HCT116 (cell line): ENCODE data around the gene COX4I2. TPM values are rescaled to one million over a fixed set of nuclear protein-coding genes. Genes with fewer than 3 reads are reported as not detected.
A peak's percentile ranks its signal among the peaks of the same experiment; 100 is the strongest.

Experiments
- ATAC-seq: fragments of 200-7000 bp; cut with Tn5 transposase; 2 replicates; pipeline ENCODE4 v1.9.1; 2020; ENCODE audit warnings: mild to moderate bottlenecking, moderate library complexity
- BruUV-seq: library from RNA; stranded (reverse); fragments of 400-500 nt; replicated peaks from 2 replicates; lab custom pipeline; 2021; lab: Mats Ljungman, UMichigan
- CTCF ChIA-PET: fragments of 300-600 bp; sonication (Branson Sonifier 250); formaldehyde crosslinking; loops from one replicate; lab custom pipeline; 2021; ENCODE audit warnings: antibody characterized with exemption; lab: Charles Lee
- POLR2A ChIA-PET: fragments of 300-600, 350-600 bp; sonication (Branson Sonifier 250); formaldehyde crosslinking; loops from one replicate; lab custom pipeline; 2021; ENCODE audit warnings: antibody characterized with exemption; lab: Charles Lee
- RAD21 ChIA-PET, 2 experiments: fragments of 300-600 bp; sonication (Branson Sonifier 250); formaldehyde crosslinking; loops; one replicate each; lab custom pipeline; 2023; ENCODE audit warnings: low total read pairs in 2 of 2; ENCODE audit not compliant: uncharacterized antibody in 2 of 2, unreplicated experiment in 2 of 2, low non-redundant PET in 1 of 2; lab: Charles Lee
- DNase-seq: peaks from one replicate; pipeline ENCODE4 v3.0.0-alpha.2; 2010; ENCODE audit warnings: low read depth, low spot score
- H2AFZ ChIP-seq: fragments of 200-600 bp; shearing (Covaris generic), sonication (generic); 2 replicates; pipeline ENCODE4 v1.6.1; 2017; ENCODE audit warnings: low read depth, mixed run types, mixed read lengths, antibody characterized with exemption, low read length; ENCODE audit not compliant: poor library complexity, severe bottlenecking
- H3K27ac ChIP-seq: 2 replicates; pipeline ENCODE4 v1.5.1; 2012; ENCODE audit warnings: low read depth, low read length
- H3K27me3 ChIP-seq: fragments of 200-600 bp; sonication (generic); 2 replicates; pipeline ENCODE4 v1.6.1; 2016; ENCODE audit warnings: mixed run types, low read length, mixed read lengths; ENCODE audit not compliant: insufficient read depth
- H3K36me3 ChIP-seq, 2 experiments: fragments of 200-500 bp in 1 of 2; fragments of 200-600 bp in 1 of 2; sonication (Bioruptor generic) in 1 of 2; sonication (generic) in 1 of 2; 2 replicates each; pipeline versions ENCODE4 v1.5.1 to v1.6.1; 2014 to 2016; ENCODE audit warnings: low read length in 2 of 2, inconsistent platforms in 1 of 2, mixed read lengths in 1 of 2, mixed run types in 1 of 2; ENCODE audit not compliant: insufficient read depth in 2 of 2, control insufficient read depth in 1 of 2
- H3K4me1 ChIP-seq, 2 experiments: fragments of 200-600 bp in 1 of 2; sonication (generic) in 1 of 2; 2 replicates each; pipeline versions ENCODE4 v1.5.1 to v1.6.1; 2012 to 2017; ENCODE audit warnings: low read length in 2 of 2, inconsistent platforms in 1 of 2, mild to moderate bottlenecking in 1 of 2, mixed read lengths in 1 of 2, mixed run types in 1 of 2, moderate library complexity in 1 of 2; ENCODE audit not compliant: insufficient read depth in 2 of 2, control insufficient read depth in 1 of 2
- H3K4me2 ChIP-seq: fragments of 200-600 bp; sonication (generic); 2 replicates; pipeline ENCODE4 v1.6.1; 2017; ENCODE audit warnings: mixed run types, low read length, mixed read lengths
- H3K4me3 ChIP-seq, 2 experiments: fragments of 200-600 bp in 1 of 2; sonication (generic) in 1 of 2; replicated peaks in 1 of 2; 2 replicates each; pipeline ENCODE4 v1.5.1; 2011 to 2016; ENCODE audit warnings: low read length in 2 of 2, control low read depth in 1 of 2, low read depth in 1 of 2, mild to moderate bottlenecking in 1 of 2, mixed read lengths in 1 of 2, mixed run types in 1 of 2
- H3K79me2 ChIP-seq: fragments of 200-600 bp; sonication (generic); 2 replicates; pipeline ENCODE4 v1.6.1; 2017; ENCODE audit warnings: mild to moderate bottlenecking, mixed run types, low read length, moderate library complexity, mixed read lengths; ENCODE audit not compliant: insufficient read depth
- H3K9ac ChIP-seq: fragments of 200-600 bp; sonication (generic); 2 replicates; pipeline ENCODE4 v1.6.1; 2016; ENCODE audit warnings: low read length, mixed read lengths
- H3K9me2 ChIP-seq: fragments of 200-600 bp; sonication (generic), shearing (Covaris generic); 2 replicates; pipeline ENCODE4 v1.6.1; 2017; ENCODE audit warnings: mixed run types, mild to moderate bottlenecking, moderate library complexity; ENCODE audit not compliant: insufficient read depth
- H3K9me3 ChIP-seq, 2 experiments: fragments of 200-500 bp in 1 of 2; fragments of 200-600 bp in 1 of 2; sonication (Bioruptor generic) in 1 of 2; sonication (generic) in 1 of 2; 2 replicates each; pipeline ENCODE4 v1.6.1; 2014 to 2017; ENCODE audit warnings: low read length in 2 of 2, mixed read lengths in 2 of 2, inconsistent platforms in 1 of 2, low read depth in 1 of 2, mild to moderate bottlenecking in 1 of 2, mixed run types in 1 of 2, moderate library complexity in 1 of 2; ENCODE audit not compliant: control insufficient read depth in 1 of 2, insufficient read depth in 1 of 2
- H4K20me1 ChIP-seq: fragments of 200-600 bp; sonication (generic), shearing (Covaris generic); 2 replicates; pipeline ENCODE4 v1.6.1; 2017; ENCODE audit warnings: mixed run types, mild to moderate bottlenecking, moderate library complexity; ENCODE audit not compliant: insufficient read depth
- CEBPB ChIP-seq: IDR thresholded peaks from 2 replicates; pipeline ENCODE4 v1.6.1; 2012; ENCODE audit warnings: low read depth
- EGR1 ChIP-seq: IDR thresholded peaks from 2 replicates; pipeline ENCODE4 v1.6.1; 2012; ENCODE audit warnings: low read depth
- POLR2AphosphoS5 ChIP-seq: IDR thresholded peaks from 2 replicates; pipeline ENCODE4 v1.6.1; 2011; ENCODE audit warnings: mild to moderate bottlenecking, low read depth, low read length, moderate library complexity
- SIN3A ChIP-seq: IDR thresholded peaks from 2 replicates; pipeline ENCODE4 v1.6.1; 2012; ENCODE audit warnings: low read depth
- SP1 ChIP-seq: IDR thresholded peaks from 2 replicates; pipeline ENCODE4 v1.6.1; 2012; ENCODE audit warnings: low read depth
- SRF ChIP-seq: IDR thresholded peaks from 2 replicates; pipeline ENCODE4 v1.6.1; 2012; ENCODE audit warnings: low read depth
- YY1 ChIP-seq: IDR thresholded peaks from 2 replicates; pipeline ENCODE4 v1.6.1; 2011; ENCODE audit warnings: low read length, low read depth, moderate library complexity, mild to moderate bottlenecking; ENCODE audit not compliant: insufficient replicate concordance; ENCODE audit errors: extremely low read depth
- ZFX ChIP-seq: fragments of 450-650 bp; IDR thresholded peaks from 2 replicates; pipeline ENCODE4 v1.6.1; 2017
- intact Hi-C: fragments of 100-400 bp; cut with micrococcal nuclease; formaldehyde crosslinking; loops from 2 replicates; pipeline ENCODE4 v1.10.0; 2022
- total RNA-seq: library from RNA; stranded (reverse); gene quantifications from one replicate; pipeline ENCODE4 v1.2.1, GENCODE V29; 2021; ENCODE audit not compliant: unreplicated experiment
- TF ChIP-seq, protein P1 (sequence below): IDR thresholded peaks from 2 replicates; pipeline ENCODE4 v1.6.1; 2012
- TF ChIP-seq, protein P2 (sequence below): IDR thresholded peaks from 2 replicates; pipeline ENCODE4 v1.6.1; 2011; ENCODE audit warnings: mild to moderate bottlenecking, low read length, moderate library complexity; ENCODE audit not compliant: insufficient replicate concordance; ENCODE audit errors: extremely low read depth

The COX4I2 gene
- total RNA-seq, 1 experiment from 2014 or later, result not detected

DNA sequence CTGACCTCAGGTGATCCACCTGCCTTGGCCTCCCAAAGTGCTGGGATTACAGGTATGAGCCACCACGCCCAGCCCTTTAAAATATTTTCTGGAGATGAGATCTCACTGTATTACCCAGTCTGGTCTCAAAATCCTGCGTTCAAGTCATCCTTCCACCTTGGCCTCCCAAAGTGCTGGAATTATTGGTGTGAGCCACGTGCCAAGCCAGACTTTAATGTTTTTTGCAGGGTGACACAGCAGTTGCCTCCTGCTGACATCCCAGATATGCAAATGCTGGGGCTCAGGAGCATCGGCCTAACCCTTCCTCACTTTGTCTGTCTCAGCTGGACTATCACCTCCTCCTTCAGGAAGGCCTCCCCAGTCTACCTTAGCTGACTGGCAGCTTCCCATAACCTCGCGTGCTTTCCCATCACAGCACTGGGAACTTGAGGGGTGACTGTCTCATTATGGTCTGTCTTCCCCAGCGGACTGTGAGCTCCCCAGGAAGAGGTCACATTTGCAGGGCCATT is 46.9 kb upstream of the COX4I2 start:
- H2AFZ ChIP-seq, result no peak overlapping the region
- peak overlapping the region; percentile 43 for H3K9ac ChIP-seq
- intact Hi-C loops, result no loop called here
- ChIA-PET CTCF (interaction anchor here (0.9 to 1.6 kb wide), 4 partner anchors 15 to 30 kb away, joined by 3 to 7 read pairs (median 3); no protein-coding TSS in a partner anchor), POLR2A (interaction anchor here (1.1 to 3.9 kb wide), 5 partner anchors 15 to 30 kb away, joined by 6 to 236 read pairs (median 27); partner anchors contain the start of gene ID1), RAD21 (interaction anchor here in 1 of 2 experiments (1.1 kb wide), 1 partner anchor 21 kb away, joined by 3 read pairs; no protein-coding TSS in a partner anchor)
- H3K9me3 ChIP-seq, result no peaks in the 10 kb centered on the region
- no peak overlapping the region for H3K4me3 ChIP-seq
- ATAC-seq (no peak), DNase-seq (no peak)
- peak overlapping the region; percentile 31 for H3K4me2 ChIP-seq
- no peaks in the 10 kb centered on the region for H3K36me3 ChIP-seq
- H3K4me1 ChIP-seq, result peaks cover 69 to 84% of the 10 kb centered on the region in 2 experiments
- no peak for TF ChIP-seq EGR1
- no peak for TF ChIP-seq POLR2AphosphoS5
- TF ChIP-seq SRF, result no peak
- no peak for TF ChIP-seq CEBPB
- no peak for TF ChIP-seq SP1
- TF ChIP-seq, protein P1, sequence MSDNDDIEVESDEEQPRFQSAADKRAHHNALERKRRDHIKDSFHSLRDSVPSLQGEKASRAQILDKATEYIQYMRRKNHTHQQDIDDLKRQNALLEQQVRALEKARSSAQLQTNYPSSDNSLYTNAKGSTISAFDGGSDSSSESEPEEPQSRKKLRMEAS, result no peak
- no peak for TF ChIP-seq ZFX
- TF ChIP-seq YY1, result no peak
- TF ChIP-seq, protein P2, sequence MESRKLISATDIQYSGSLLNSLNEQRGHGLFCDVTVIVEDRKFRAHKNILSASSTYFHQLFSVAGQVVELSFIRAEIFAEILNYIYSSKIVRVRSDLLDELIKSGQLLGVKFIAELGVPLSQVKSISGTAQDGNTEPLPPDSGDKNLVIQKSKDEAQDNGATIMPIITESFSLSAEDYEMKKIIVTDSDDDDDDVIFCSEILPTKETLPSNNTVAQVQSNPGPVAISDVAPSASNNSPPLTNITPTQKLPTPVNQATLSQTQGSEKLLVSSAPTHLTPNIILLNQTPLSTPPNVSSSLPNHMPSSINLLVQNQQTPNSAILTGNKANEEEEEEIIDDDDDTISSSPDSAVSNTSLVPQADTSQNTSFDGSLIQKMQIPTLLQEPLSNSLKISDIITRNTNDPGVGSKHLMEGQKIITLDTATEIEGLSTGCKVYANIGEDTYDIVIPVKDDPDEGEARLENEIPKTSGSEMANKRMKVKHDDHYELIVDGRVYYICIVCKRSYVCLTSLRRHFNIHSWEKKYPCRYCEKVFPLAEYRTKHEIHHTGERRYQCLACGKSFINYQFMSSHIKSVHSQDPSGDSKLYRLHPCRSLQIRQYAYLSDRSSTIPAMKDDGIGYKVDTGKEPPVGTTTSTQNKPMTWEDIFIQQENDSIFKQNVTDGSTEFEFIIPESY, result no peak
- no peak for TF ChIP-seq SIN3A
- H4K20me1 ChIP-seq, result no peaks in the 10 kb centered on the region
- BruUV-seq, result no TSS peak
- H3K27ac ChIP-seq, result peak overlapping the region; percentile 98
- no peaks in the 10 kb centered on the region for H3K27me3 ChIP-seq
- H3K9me2 ChIP-seq, result no peaks in the 10 kb centered on the region
- peaks cover 16% of the 10 kb centered on the region for H3K79me2 ChIP-seq
